GM12878 (cell line): ENCODE results near the gene PRR5. TPM values are rescaled to one million over a fixed set of nuclear protein-coding genes. Genes with fewer than 3 reads are reported as not detected.

Experiments
- ATAC-seq: fragments of 200-7000 bp; cut with Tn5 transposase; 3 replicates; pipeline ENCODE4 v1.9.1; 2020; ENCODE audit warnings: mild to moderate bottlenecking, moderate library complexity
- BruUV-seq: library from RNA; stranded (reverse); fragments of 400-500 nt; replicated peaks from 2 replicates; lab custom pipeline; 2021; lab: Mats Ljungman, UMichigan
- CTCF ChIA-PET: fragments of 300-600 bp; sonication (Branson Sonifier 250); formaldehyde crosslinking; extraction: SDS; loops from one replicate; lab custom pipeline; 2021; ENCODE audit warnings: inconsistent platforms; lab: Yijun Ruan, JAX
- POLR2A ChIA-PET: fragments of 350-600 bp; formaldehyde crosslinking; extraction: SDS; loops from one replicate; lab custom pipeline; 2021; ENCODE audit warnings: inconsistent platforms; lab: Charles Lee
- RAD21 ChIA-PET: fragments of 300-600 bp; sonication (Branson Sonifier 250); formaldehyde crosslinking; loops from one replicate; lab custom pipeline; 2023; ENCODE audit warnings: antibody characterized with exemption; ENCODE audit not compliant: unreplicated experiment; lab: Charles Lee
- SMC1A ChIA-PET: fragments of 300-600 bp; sonication (Branson Sonifier 250); formaldehyde crosslinking; loops from one replicate; lab custom pipeline; 2023; ENCODE audit not compliant: unreplicated experiment, uncharacterized antibody; lab: Charles Lee
- DNase-seq: peaks from one replicate; pipeline ENCODE4 v3.0.0-alpha.2; 2011; ENCODE audit warnings: low read depth, low spot score
- FAIRE-seq: peaks from 3 replicates; lab custom pipeline; 2011; peaks lifted over from hg19 to GRCh38; lab: Jason Lieb, UNC
- H2AFZ ChIP-seq: 2 replicates; pipeline ENCODE4 v1.6.0; 2011; ENCODE audit warnings: low read depth, low read length, control low read depth; ENCODE audit not compliant: control insufficient read depth
- H3K27ac ChIP-seq: 2 replicates; pipeline ENCODE4 v1.5.1; 2011; ENCODE audit warnings: control low read depth; ENCODE audit not compliant: control insufficient read depth, insufficient read depth
- H3K27me3 ChIP-seq, 2 experiments: replicated peaks in 1 of 2; 2 replicates each; pipeline versions ENCODE4 v1.6.0 to v1.6.1; 2011; ENCODE audit warnings: low read length in 1 of 2; ENCODE audit not compliant: control insufficient read depth in 2 of 2, insufficient read depth in 2 of 2
- H3K36me3 ChIP-seq, 2 experiments: 2 replicates each; pipeline ENCODE4 v1.5.1; 2011; ENCODE audit warnings: low read length in 1 of 2; ENCODE audit not compliant: control insufficient read depth in 2 of 2, insufficient read depth in 2 of 2
- H3K4me1 ChIP-seq: 2 replicates; pipeline ENCODE4 v1.6.1; 2011; ENCODE audit warnings: mild to moderate bottlenecking, low read length, moderate library complexity, mixed read lengths; ENCODE audit not compliant: control insufficient read depth, insufficient read depth
- H3K4me2 ChIP-seq: 2 replicates; pipeline ENCODE4 v1.6.0; 2011; ENCODE audit warnings: control low read depth; ENCODE audit not compliant: control insufficient read depth, insufficient read depth
- H3K4me3 ChIP-seq: fragments of 200-600 bp; sonication (generic); 2 replicates; pipeline ENCODE4 v1.5.1; 2016
- H3K79me2 ChIP-seq: 2 replicates; pipeline ENCODE4 v1.6.0; 2011; ENCODE audit warnings: low read length; ENCODE audit not compliant: control insufficient read depth, insufficient read depth
- H3K9ac ChIP-seq: 2 replicates; pipeline ENCODE4 v1.8.0; 2011; ENCODE audit warnings: low read length, control low read depth, mixed read lengths; ENCODE audit not compliant: control insufficient read depth, insufficient read depth
- H3K9me3 ChIP-seq: replicated peaks from 3 replicates; pipeline ENCODE4 v1.5.1; 2011; ENCODE audit warnings: mild to moderate bottlenecking, low read length; ENCODE audit not compliant: control insufficient read depth, insufficient read depth
- H4K20me1 ChIP-seq: 2 replicates; pipeline ENCODE4 v1.6.0; 2011; ENCODE audit not compliant: control insufficient read depth, insufficient read depth
- ATF2 ChIP-seq: IDR thresholded peaks from 2 replicates; pipeline ENCODE4 v1.6.1; 2012; ENCODE audit warnings: low read length, inconsistent platforms
- BACH1 ChIP-seq: fragments of 450-650 bp; IDR thresholded peaks from 2 replicates; pipeline ENCODE4 v1.6.1; 2017; ENCODE audit warnings: mild to moderate bottlenecking, borderline replicate concordance
- CEBPZ ChIP-seq: fragments of 150-350 bp; IDR thresholded peaks from 2 replicates; pipeline ENCODE4 v1.6.1; 2016; ENCODE audit warnings: low read depth, low read length
- HDAC2 ChIP-seq: fragments of 200-600 bp; sonication (generic); IDR thresholded peaks from 2 replicates; pipeline ENCODE4 v1.6.1; 2017
- PAX8 ChIP-seq: fragments of 450-650 bp; IDR thresholded peaks from 2 replicates; pipeline ENCODE4 v1.6.1; 2017; ENCODE audit warnings: mild to moderate bottlenecking, moderate library complexity
- STAT3 ChIP-seq: IDR thresholded peaks from 2 replicates; pipeline ENCODE4 v1.6.1; 2011; ENCODE audit warnings: low read depth, low read length, improper control_type of control experiment
- SUPT20H ChIP-seq: IDR thresholded peaks from 2 replicates; pipeline ENCODE4 v1.6.1; 2011; ENCODE audit warnings: low read depth, mild to moderate bottlenecking, low read length, moderate library complexity, borderline replicate concordance; ENCODE audit not compliant: control insufficient read depth
- ZBTB11 ChIP-seq: fragments of 450-650 bp; formaldehyde crosslinking; IDR thresholded peaks from 2 replicates; pipeline ENCODE4 v1.5.0; 2022; ENCODE audit warnings: mild to moderate bottlenecking, missing genetic modification characterization
- WGBS: methylation state at CpG from one replicate; pipeline ENCODE4 v1.1.6; 2016; ENCODE audit warnings: low lambda C conversion rate; ENCODE audit not compliant: insufficient replicate concordance, insufficient coverage; ENCODE audit errors: missing lambda C conversion rate; 5-methylcytosine and 5-hydroxymethylcytosine counted together
- in situ Hi-C: fragments of 300-500 bp; cut with MboI; formaldehyde crosslinking; loops from 9 replicates; pipeline ENCODE4 v1.14.3; 2018; ENCODE audit warnings: mixed read lengths
- intact Hi-C: fragments of 100-400 bp; cut with micrococcal nuclease; formaldehyde crosslinking; loops from one replicate; pipeline ENCODE4 v1.14.2; 2022; ENCODE audit not compliant: unreplicated experiment
- polyA plus RNA-seq, 11 experiments: library from polyadenylated mRNA; depleted of rRNA in 4 of 11; unstranded in 6 of 11; stranded (reverse) in 5 of 11; fragments of >200 nt; fragmentation: Nextera tagmentation in 4 of 11; fragmentation: Illumina TruSeq in 1 of 11; extraction: Ambion mirVana in 4 of 11; extraction: Trizol in 1 of 11; gene quantifications; 1 replicate in 1 of 11; 2 replicates in 10 of 11; pipeline versions ENCODE4 v1.2.1 to v1.2.3, GENCODE V29; 2011 to 2016; ENCODE audit warnings: inconsistent platforms in 2 of 11, missing spikeins in 2 of 11, low read depth in 1 of 11
- total RNA-seq, 4 experiments: library from RNA; depleted of rRNA in 3 of 4; stranded (reverse); fragments of >200 nt in 3 of 4; fragmentation: Illumina TruSeq in 1 of 4; extraction: Trizol in 1 of 4; gene quantifications; 2 replicates each; pipeline versions ENCODE4 v1.2.1 to v1.2.3, GENCODE V29; 2013 to 2021
- TF ChIP-seq, protein P1 (sequence below): fragments of 450-650 bp; IDR thresholded peaks from 2 replicates; pipeline ENCODE4 v1.6.1; 2018; ENCODE audit warnings: borderline replicate concordance, mild to moderate bottlenecking; ENCODE audit not compliant: partially characterized antibody
- TF ChIP-seq, protein P2 (sequence below): IDR thresholded peaks from 2 replicates; pipeline ENCODE4 v1.6.1; 2011; ENCODE audit warnings: low read depth, low read length, improper control_type of control experiment, borderline replicate concordance
- TF ChIP-seq, protein P3 (sequence below): IDR thresholded peaks from 2 replicates; pipeline ENCODE4 v1.6.1; 2011; ENCODE audit warnings: borderline replicate concordance, low read depth, mild to moderate bottlenecking, moderate library complexity, mixed read lengths, low read length; ENCODE audit not compliant: insufficient read depth; ENCODE audit errors: extremely low read length

Gene PRR5
- total and polyA plus RNA-seq, 10 of the 15 experiments (the other 5 are each of a cell fraction or from before 2014, with no cell fraction given): 0.03 to 9.4 (median 1.5) TPM

- H3K27me3 ChIP-seq: 0 out of 4 replicates have a peak, but pooled peaks cover 0 to 4% of the 10 kb centered on the region in 2 experiments
- H4K20me1 ChIP-seq: no peaks in the 10 kb centered on the region
- ATAC-seq (no peak), FAIRE-seq (no peak), DNase-seq (no peak)
- no peak overlapping the region for H3K4me3 ChIP-seq
- no peaks in the 10 kb centered on the region for H3K36me3 ChIP-seq
- ChIA-PET POLR2A (no interaction called here), SMC1A (no interaction called here), RAD21 (no interaction called here), CTCF (no interaction called here)
- H3K4me1 ChIP-seq: no peaks in the 10 kb centered on the region
- no peaks in the 10 kb centered on the region; the same call in 2 of the 3 replicates for H3K9me3 ChIP-seq
- intact Hi-C loops (no loop called here), in situ Hi-C loops (no loop called here)
- no peak overlapping the region for H3K9ac ChIP-seq
- H3K4me2 ChIP-seq: no peak overlapping the region
- WGBS: 65% methylated on average over 7 of the region's 7 CpGs
- H3K27ac ChIP-seq: no peak overlapping the region
- BruUV-seq: no TSS peak
- H2AFZ ChIP-seq: no peak overlapping the region
- no peaks in the 10 kb centered on the region for H3K79me2 ChIP-seq
- TF ChIP-seq PAX8 (no peak), BACH1 (no peak), SUPT20H (no peak), ATF2 (no peak), STAT3 (no peak), HDAC2 (no peak), CEBPZ (no peak), ZBTB11 (no peak)
- TF ChIP-seq, protein P1, sequence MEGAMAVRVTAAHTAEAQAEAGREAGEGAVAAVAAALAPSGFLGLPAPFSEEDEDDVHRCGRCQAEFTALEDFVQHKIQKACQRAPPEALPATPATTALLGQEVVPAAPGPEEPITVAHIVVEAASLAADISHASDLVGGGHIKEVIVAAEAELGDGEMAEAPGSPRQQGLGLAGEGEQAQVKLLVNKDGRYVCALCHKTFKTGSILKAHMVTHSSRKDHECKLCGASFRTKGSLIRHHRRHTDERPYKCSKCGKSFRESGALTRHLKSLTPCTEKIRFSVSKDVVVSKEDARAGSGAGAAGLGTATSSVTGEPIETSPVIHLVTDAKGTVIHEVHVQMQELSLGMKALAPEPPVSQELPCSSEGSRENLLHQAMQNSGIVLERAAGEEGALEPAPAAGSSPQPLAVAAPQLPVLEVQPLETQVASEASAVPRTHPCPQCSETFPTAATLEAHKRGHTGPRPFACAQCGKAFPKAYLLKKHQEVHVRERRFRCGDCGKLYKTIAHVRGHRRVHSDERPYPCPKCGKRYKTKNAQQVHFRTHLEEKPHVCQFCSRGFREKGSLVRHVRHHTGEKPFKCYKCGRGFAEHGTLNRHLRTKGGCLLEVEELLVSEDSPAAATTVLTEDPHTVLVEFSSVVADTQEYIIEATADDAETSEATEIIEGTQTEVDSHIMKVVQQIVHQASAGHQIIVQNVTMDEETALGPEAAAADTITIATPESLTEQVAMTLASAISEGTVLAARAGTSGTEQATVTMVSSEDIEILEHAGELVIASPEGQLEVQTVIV: no peak
- TF ChIP-seq, protein P2, sequence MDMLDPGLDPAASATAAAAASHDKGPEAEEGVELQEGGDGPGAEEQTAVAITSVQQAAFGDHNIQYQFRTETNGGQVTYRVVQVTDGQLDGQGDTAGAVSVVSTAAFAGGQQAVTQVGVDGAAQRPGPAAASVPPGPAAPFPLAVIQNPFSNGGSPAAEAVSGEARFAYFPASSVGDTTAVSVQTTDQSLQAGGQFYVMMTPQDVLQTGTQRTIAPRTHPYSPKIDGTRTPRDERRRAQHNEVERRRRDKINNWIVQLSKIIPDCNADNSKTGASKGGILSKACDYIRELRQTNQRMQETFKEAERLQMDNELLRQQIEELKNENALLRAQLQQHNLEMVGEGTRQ: no peak
- TF ChIP-seq, protein P3, sequence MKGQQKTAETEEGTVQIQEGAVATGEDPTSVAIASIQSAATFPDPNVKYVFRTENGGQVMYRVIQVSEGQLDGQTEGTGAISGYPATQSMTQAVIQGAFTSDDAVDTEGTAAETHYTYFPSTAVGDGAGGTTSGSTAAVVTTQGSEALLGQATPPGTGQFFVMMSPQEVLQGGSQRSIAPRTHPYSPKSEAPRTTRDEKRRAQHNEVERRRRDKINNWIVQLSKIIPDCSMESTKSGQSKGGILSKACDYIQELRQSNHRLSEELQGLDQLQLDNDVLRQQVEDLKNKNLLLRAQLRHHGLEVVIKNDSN: no peak
These were observed 46.5 kb downstream of the PRR5 start for GRCh38 chr22:44748524-44748923.
